Prostate gland (tissue), 2 donors: ENCODE results near the gene ICE2. TPM values are rescaled to one million over a fixed set of nuclear protein-coding genes. Genes with fewer than 3 reads are reported as not detected.

Source experiments
- DNase-seq: peaks from one replicate; pipeline ENCODE4 v3.0.0-alpha.2; 2019; ENCODE audit warnings: low spot score
- H3K27ac ChIP-seq, 2 donors: fragments of 200-600 bp; sonication (generic); 2 replicates each; pipeline ENCODE4 v1.5.1; 2017 to 2019
- H3K27me3 ChIP-seq: fragments of 200-600 bp; sonication (generic); replicated peaks from 2 replicates; pipeline ENCODE4 v1.5.1; 2019; ENCODE audit not compliant: insufficient read depth
- H3K36me3 ChIP-seq, 2 donors: fragments of 200-600 bp; sonication (generic); 1 replicate in 1 of 2; 2 replicates in 1 of 2; pipeline versions ENCODE4 v1.5.1 to v1.8.1; 2017 to 2019
- H3K4me1 ChIP-seq: fragments of 200-600 bp; sonication (generic); replicated peaks from 2 replicates; pipeline ENCODE4 v1.5.1; 2019
- H3K4me3 ChIP-seq, 2 donors: fragments of 200-600 bp; sonication (generic); 2 replicates each; pipeline ENCODE4 v1.5.1; 2017 to 2019
- H3K9me3 ChIP-seq: fragments of 200-600 bp; sonication (generic); 2 replicates; pipeline ENCODE4 v1.5.1; 2017
- POLR2A ChIP-seq: fragments of 450-650 bp; IDR thresholded peaks from one replicate; pipeline ENCODE4 v1.6.1; 2016; ENCODE audit warnings: antibody characterized with exemption, mild to moderate bottlenecking
- POLR2AphosphoS5 ChIP-seq: sonication (generic); formaldehyde crosslinking; IDR thresholded peaks from one replicate; pipeline ENCODE4 v1.6.1; 2017; ENCODE audit warnings: antibody characterized with exemption
- WGBS: methylation state at CpG from one replicate; pipeline ENCODE4 v1.1.5; 2018; 5-methylcytosine and 5-hydroxymethylcytosine counted together
- intact Hi-C: fragments of 100-400 bp; cut with DNase I; formaldehyde crosslinking; loops from one replicate; pipeline ENCODE4 v1.14.2; 2022
- total RNA-seq, 2 donors: library from RNA; depleted of rRNA; stranded (reverse); fragments of >200 nt; gene quantifications; one replicate each; pipeline ENCODE4 v1.1.0, GENCODE V29; 2016
- TF ChIP-seq, protein P1 (sequence below), 4 experiments: fragments of 200-600 bp in 2 of 4; fragments of 450-650 bp in 2 of 4; sonication (generic) in 2 of 4; IDR thresholded peaks; 1 replicate in 3 of 4; 2 replicates in 1 of 4; pipeline ENCODE4 v1.5.1; 2016 to 2019; ENCODE audit warnings: antibody characterized with exemption in 4 of 4, mild to moderate bottlenecking in 2 of 4, moderate library complexity in 2 of 4

Gene ICE2
- total RNA-seq, 2 donors from 2014 or later, result 33.0 to 34.5 TPM

DNA sequence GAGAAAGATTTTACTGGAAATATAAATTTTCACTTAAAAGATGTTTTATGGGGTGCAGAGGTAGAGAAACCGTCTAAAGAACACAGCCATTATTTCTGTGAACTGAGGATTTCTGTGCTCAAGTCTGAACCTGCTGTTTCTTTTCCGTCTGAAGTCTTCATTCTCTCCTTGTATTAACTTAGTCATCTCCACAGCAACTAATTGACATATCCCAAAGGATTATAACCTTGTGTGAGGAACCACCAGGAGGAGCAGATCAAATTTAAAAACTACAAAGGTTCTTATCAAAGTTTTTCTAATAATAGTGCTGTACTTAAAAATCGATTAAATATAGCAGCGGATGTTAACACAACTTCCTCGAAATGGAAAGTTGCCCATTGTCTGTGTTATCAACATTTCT lies 31.1 kb upstream of the ICE2 start:
- 36% methylated on average over 5 of the region's 5 CpGs for WGBS
- intact Hi-C loops, result no loop called here
- DNase-seq, result no peak
- no peak overlapping the region for H3K4me3 ChIP-seq
- TF ChIP-seq POLR2A, result no peak
- no peak for TF ChIP-seq POLR2AphosphoS5
- TF ChIP-seq, protein P1, sequence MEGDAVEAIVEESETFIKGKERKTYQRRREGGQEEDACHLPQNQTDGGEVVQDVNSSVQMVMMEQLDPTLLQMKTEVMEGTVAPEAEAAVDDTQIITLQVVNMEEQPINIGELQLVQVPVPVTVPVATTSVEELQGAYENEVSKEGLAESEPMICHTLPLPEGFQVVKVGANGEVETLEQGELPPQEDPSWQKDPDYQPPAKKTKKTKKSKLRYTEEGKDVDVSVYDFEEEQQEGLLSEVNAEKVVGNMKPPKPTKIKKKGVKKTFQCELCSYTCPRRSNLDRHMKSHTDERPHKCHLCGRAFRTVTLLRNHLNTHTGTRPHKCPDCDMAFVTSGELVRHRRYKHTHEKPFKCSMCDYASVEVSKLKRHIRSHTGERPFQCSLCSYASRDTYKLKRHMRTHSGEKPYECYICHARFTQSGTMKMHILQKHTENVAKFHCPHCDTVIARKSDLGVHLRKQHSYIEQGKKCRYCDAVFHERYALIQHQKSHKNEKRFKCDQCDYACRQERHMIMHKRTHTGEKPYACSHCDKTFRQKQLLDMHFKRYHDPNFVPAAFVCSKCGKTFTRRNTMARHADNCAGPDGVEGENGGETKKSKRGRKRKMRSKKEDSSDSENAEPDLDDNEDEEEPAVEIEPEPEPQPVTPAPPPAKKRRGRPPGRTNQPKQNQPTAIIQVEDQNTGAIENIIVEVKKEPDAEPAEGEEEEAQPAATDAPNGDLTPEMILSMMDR (IDR thresholded peaks at IDR 0.05), result no peak
- no peak overlapping the region for H3K27ac ChIP-seq
- no peaks in the 10 kb centered on the region for H3K4me1 ChIP-seq
- no peaks in the 10 kb centered on the region for H3K27me3 ChIP-seq
- no peaks in the 10 kb centered on the region for H3K36me3 ChIP-seq
- no peaks in the 10 kb centered on the region for H3K9me3 ChIP-seq

DNA sequence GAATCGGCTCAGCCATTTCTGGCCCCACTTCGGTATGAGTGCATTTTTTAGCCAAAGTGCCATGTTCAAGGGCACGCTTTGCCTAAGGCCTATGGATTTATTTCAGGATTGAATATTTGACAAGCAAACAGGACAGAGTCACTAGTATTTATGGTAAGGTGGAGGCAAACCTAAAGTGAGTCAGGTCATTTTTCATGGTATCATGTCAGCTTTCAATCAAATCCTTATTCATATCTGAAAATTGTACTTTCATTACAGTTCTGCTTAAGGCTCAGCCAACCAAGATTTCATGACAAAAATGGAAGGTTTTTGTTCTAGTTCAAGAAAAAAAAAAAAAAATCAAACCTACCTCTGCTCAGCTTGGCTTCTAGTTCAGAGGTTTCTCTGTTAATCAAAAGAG lies 30.5 kb upstream of the ICE2 start:
- TF ChIP-seq, protein P1 (IDR thresholded peaks at IDR 0.05), result no peak
- no peak for TF ChIP-seq POLR2AphosphoS5
- TF ChIP-seq POLR2A, result no peak
- Histone ChIP-seq H3K27me3 (no peaks in the 10 kb centered on the region), H3K4me1 (no peaks in the 10 kb centered on the region), H3K36me3 (no peaks in the 10 kb centered on the region), H3K4me3 (no peak overlapping the region), H3K9me3 (no peaks in the 10 kb centered on the region), H3K27ac (no peak overlapping the region)
- intact Hi-C loops, result loop anchor here (5.0 to 10.0 kb wide), 2 partner anchors 405 to 1323 kb away; no protein-coding TSS in a partner anchor
- WGBS, result 64% methylated on average over 3 of the region's 3 CpGs
- no peak for DNase-seq

DNA sequence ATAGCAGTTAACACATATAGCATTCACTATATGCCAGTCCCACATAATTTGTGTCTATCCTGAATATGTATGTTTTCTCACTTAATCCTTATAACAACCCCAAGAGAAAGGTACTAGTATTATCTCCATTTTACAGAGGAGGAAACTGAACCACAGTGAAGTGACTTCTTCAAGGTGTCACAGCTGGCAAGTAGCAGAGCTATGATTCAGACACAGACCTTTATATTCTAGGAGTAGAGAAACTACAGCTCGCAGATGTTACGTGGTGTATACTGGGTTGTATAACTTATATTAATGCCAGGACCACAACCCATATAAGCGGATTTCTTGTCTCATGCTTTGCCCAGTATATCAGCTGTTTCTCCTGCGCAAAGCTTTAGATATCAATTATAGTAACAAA lies 29.5 kb upstream of the ICE2 start:
- no peaks in the 10 kb centered on the region for H3K9me3 ChIP-seq
- no peak for DNase-seq
- intact Hi-C loops, result loop anchor here (5.0 to 10.0 kb wide), 2 partner anchors 406 to 1324 kb away; no protein-coding TSS in a partner anchor
- H3K4me1 ChIP-seq, result no peaks in the 10 kb centered on the region
- TF ChIP-seq POLR2AphosphoS5 (no peak), POLR2A (no peak)
- TF ChIP-seq, protein P1 (IDR thresholded peaks at IDR 0.05), result no peak
- H3K27me3 ChIP-seq, result no peaks in the 10 kb centered on the region
- WGBS, result 95% methylated on average over 4 of the region's 4 CpGs
- no peaks in the 10 kb centered on the region for H3K36me3 ChIP-seq
- no peak overlapping the region for H3K4me3 ChIP-seq
- H3K27ac ChIP-seq, result no peak overlapping the region

DNA sequence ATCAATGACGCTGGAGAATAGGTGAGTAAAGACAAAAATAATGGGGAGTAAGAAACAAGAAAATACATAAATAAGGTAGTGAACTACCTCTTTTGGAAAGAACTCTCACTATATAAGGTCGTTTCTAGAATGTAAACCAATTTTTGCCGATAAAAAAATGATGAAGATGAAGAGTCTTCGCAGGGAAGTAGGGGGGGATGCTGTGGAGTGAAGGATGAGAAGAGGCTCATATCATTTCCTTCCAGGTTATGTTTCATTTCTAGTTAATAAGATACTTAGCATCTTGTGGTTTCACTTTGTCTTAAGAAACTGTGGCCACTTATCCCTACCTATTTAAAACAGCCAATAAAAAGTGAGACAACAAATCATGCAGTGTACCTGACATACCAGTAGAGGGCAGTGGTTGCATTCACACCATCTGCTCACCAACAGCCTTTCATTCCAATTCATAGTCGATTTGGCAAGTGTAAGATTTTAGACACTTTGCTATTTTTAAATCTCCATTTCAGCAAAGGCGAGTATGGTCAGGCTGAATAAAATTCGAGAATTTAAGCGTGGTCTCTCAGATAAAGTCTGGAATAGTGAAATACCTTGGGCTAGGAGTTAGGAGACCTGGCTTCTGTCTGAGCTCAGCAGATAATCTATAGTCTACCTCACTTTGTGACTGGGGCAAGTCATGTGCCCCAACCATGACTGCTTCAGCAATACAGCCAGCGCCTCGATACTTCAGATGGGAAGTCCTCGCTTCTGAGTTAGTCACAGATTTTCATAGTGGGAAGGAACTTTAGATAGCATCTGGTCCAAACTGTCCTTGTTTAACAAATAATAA lies 28.9 kb upstream of the ICE2 start:
- no peaks in the 10 kb centered on the region for H3K36me3 ChIP-seq
- no peak overlapping the region for H3K27ac ChIP-seq
- no peaks in the 10 kb centered on the region for H3K27me3 ChIP-seq
- DNase-seq, result peak; percentile 42
- no peaks in the 10 kb centered on the region for H3K4me1 ChIP-seq
- TF ChIP-seq POLR2A, result no peak
- TF ChIP-seq POLR2AphosphoS5, result peak; percentile 57
- TF ChIP-seq, protein P1 (IDR thresholded peaks at IDR 0.05), result peak; percentile 86 to 89 (median 88)
- H3K9me3 ChIP-seq, result no peaks in the 10 kb centered on the region
- 41% methylated on average over 11 of the region's 11 CpGs for WGBS
- intact Hi-C loops, result loop anchor here (5.0 to 10.0 kb wide), 2 partner anchors 407 to 1324 kb away; no protein-coding TSS in a partner anchor
- no peak overlapping the region for H3K4me3 ChIP-seq

DNA sequence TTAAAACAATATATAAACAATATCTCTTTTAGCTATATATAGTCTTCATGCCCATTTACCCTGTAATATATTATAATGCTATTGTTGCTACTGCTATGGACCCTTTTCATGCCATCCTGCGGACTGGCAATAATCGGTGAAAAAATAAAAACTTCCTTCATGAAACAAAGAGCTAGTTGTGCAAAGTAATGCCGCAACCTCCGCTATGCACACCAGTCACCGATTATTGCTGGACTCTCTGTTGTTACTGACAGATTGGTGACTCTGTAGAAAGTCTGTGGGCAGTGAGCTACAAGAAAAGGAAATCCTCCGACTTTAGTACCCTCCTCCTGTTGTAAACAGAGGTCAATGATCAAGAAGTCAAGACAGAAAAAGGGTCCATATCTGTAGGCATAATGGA lies 17.9 kb upstream of the ICE2 start:
- no peaks in the 10 kb centered on the region for H3K4me1 ChIP-seq
- intact Hi-C loops, result no loop called here
- TF ChIP-seq POLR2A, result no peak
- TF ChIP-seq, protein P1 (IDR thresholded peaks at IDR 0.05), result no peak
- TF ChIP-seq POLR2AphosphoS5, result no peak
- no peaks in the 10 kb centered on the region for H3K9me3 ChIP-seq
- WGBS, result 84% methylated on average over 6 of the region's 6 CpGs
- no peak overlapping the region for H3K27ac ChIP-seq
- H3K4me3 ChIP-seq, result no peak overlapping the region
- no peaks in the 10 kb centered on the region for H3K36me3 ChIP-seq
- DNase-seq, result no peak
- H3K27me3 ChIP-seq, result no peaks in the 10 kb centered on the region
